Measurements from ENCODE around the gene NOTCH1.

Gene NOTCH1

DNA sequence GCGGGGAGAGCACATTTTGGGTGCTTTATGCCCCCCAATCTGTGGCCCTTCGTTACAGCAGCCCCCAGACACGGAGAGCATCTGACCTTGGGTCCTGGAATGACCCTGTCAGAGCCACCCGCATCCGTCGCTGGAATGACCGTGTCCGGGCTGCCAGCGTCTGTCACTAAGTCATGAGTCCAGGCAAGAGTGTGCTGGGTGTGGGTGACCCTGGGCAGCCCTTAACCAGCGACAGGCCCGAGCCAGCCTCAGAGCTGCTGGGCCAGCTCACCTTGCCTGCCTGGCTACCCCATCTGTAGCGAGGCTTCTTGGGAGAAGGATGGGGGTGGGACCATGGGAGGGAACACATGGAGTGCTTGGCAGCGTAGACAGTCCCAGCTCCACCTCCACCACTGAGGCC is 46.8 kb upstream of the NOTCH1 start:
- H2AFZ ChIP-seq (ENCODE audit: low read depth, low read length, severe bottlenecking): no peak overlapping the region
- H3K79me2 ChIP-seq (ENCODE audit: insufficient read depth, low read length): no peaks in the 10 kb centered on the region
- no peaks in the 10 kb centered on the region for H3K9me3 ChIP-seq (ENCODE audit: insufficient read depth, low read length)
- no peak overlapping the region for H3K4me2 ChIP-seq (ENCODE audit: low read depth, low read length, poor library complexity, severe bottlenecking)
- no peaks in the 10 kb centered on the region for H3K27me3 ChIP-seq (ENCODE audit: low read length)
- no peaks in the 10 kb centered on the region for H3K36me3 ChIP-seq (ENCODE audit: low read length)
- no peaks in the 10 kb centered on the region for H3K9me2 ChIP-seq (replicated peaks; ENCODE audit: insufficient read depth, low read length)
- H4K20me1 ChIP-seq (ENCODE audit: low read depth, low read length): no peaks in the 10 kb centered on the region
- H3K4me3 ChIP-seq (ENCODE audit: insufficient read depth, low read length, poor library complexity, severe bottlenecking): no peak overlapping the region
- TF ChIP-seq, protein P1, sequence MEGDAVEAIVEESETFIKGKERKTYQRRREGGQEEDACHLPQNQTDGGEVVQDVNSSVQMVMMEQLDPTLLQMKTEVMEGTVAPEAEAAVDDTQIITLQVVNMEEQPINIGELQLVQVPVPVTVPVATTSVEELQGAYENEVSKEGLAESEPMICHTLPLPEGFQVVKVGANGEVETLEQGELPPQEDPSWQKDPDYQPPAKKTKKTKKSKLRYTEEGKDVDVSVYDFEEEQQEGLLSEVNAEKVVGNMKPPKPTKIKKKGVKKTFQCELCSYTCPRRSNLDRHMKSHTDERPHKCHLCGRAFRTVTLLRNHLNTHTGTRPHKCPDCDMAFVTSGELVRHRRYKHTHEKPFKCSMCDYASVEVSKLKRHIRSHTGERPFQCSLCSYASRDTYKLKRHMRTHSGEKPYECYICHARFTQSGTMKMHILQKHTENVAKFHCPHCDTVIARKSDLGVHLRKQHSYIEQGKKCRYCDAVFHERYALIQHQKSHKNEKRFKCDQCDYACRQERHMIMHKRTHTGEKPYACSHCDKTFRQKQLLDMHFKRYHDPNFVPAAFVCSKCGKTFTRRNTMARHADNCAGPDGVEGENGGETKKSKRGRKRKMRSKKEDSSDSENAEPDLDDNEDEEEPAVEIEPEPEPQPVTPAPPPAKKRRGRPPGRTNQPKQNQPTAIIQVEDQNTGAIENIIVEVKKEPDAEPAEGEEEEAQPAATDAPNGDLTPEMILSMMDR (IDR thresholded peaks at IDR 0.05; ENCODE audit: insufficient read depth, low read length, poor library complexity, severe bottlenecking): no peak
- no peak for TF ChIP-seq EZH2phosphoT487 (conservative IDR thresholded peaks at IDR 0.05; ENCODE audit: low read length)
- H3K9ac ChIP-seq (ENCODE audit: low read length): no peak overlapping the region
- H3F3A ChIP-seq (ENCODE audit: insufficient read depth): no peaks in the 10 kb centered on the region
- no peak overlapping the region for H3K27ac ChIP-seq (ENCODE audit: low read depth, low read length)

DNA sequence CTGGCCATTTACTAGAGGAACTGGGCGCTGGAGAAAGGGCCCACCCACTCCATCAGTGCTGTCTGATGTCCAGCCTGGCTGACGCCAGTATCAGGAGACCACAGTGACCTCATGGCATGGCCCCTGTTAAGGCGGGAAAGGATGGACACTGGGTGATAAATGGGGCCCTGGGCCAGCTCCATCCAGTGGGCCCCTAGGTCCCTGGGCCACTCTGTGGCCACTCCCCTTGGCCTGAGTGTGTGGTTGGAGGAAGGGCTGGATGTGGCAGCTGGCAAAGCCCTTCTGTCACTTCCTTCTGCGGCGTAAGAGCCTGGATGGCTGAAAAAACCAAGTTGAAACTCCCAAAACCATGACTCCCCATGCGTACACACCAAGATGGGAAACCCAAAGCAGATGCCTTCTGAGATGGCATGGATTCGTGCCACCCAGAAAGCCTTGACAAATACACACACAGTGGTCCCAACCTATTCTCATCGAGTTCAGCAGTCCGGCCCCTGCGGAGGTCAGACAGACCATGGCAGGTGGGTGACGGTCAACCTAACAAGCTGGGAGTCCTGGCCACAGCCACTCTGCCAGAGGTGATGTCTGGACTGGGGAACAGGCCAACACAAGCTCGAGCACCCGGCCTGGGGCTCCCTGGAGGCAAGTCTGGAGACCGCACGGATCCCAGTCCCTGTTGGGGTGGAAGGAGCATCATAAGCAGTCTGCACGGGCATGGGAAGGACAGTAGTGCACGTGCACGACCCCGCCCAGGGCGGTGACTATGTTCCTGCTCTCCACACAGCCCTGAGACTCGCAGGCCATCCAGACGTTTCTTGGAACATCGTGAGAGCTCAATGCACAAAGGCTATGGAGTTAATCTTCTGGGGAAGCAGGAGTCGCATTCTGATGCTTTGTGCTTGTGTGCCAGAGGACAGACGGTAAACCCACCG is 45.2 kb upstream of the NOTCH1 start:
- Histone ChIP-seq H4K20me1 (ENCODE audit: low read depth, low read length) (no peaks in the 10 kb centered on the region), H3K27ac (ENCODE audit: low read depth, low read length) (no peak overlapping the region), H3F3A (ENCODE audit: insufficient read depth) (no peaks in the 10 kb centered on the region), H3K9ac (ENCODE audit: low read length) (no peak overlapping the region), H3K36me3 (ENCODE audit: low read length) (no peaks in the 10 kb centered on the region), H3K79me2 (ENCODE audit: insufficient read depth, low read length) (no peaks in the 10 kb centered on the region), H3K27me3 (ENCODE audit: low read length) (no peaks in the 10 kb centered on the region), H2AFZ (ENCODE audit: low read depth, low read length, severe bottlenecking) (no peak overlapping the region), H3K9me3 (ENCODE audit: insufficient read depth, low read length) (no peaks in the 10 kb centered on the region), H3K4me2 (ENCODE audit: low read depth, low read length, poor library complexity, severe bottlenecking) (no peak overlapping the region), H3K9me2 (replicated peaks; ENCODE audit: insufficient read depth, low read length) (no peaks in the 10 kb centered on the region), H3K4me3 (ENCODE audit: insufficient read depth, low read length, poor library complexity, severe bottlenecking) (no peak overlapping the region)
- TF ChIP-seq, protein P1 (IDR thresholded peaks at IDR 0.05; ENCODE audit: insufficient read depth, low read length, poor library complexity, severe bottlenecking): no peak
- no peak for TF ChIP-seq EZH2phosphoT487 (conservative IDR thresholded peaks at IDR 0.05; ENCODE audit: low read length)

DNA sequence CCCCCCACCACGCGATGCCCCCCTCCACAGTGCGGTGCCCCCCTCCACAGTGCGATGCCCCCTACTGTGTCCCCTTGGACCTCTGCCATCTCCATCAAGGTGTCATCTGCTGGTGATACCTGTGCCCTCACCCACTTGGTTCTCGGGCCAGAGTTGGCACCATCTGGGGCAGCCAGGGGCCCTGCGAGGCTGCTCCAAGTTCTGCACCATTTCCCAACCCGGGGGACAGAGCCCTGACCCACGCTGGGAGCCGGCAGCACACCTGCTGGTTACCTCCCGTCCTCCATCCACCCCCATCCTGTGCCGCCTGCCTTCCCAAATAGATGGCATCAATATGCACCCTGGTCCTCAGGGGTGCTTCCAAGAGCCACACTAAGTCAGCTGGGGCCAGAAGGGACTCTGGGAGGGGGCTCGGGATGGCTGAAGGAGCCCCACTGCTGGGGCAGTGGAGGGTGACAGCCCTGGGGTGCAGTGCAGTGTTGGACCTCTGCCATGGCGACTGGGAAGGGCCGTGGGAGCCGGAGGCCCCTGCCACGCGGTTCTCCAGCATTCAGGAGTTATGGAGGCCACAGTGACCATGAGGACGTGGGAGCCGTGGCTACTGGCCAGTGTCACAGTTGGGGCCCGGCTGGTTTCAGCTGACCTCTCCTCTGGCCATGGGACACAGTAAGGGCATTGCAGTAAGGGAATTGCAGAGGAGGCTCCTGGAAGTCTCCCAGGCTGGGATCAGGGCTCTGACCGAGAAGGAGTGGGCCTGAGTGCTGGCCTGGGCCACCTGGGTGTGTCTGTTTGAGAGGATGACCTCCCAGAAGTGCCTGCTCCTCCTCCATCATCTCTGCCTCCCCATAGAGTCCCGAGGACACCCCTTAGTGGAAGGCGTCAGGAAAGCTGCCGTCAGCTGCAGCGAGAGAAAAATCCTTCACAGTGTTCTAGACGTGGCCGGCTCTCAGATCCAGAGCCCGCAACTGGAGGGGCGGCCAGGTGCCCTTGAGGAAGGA is 44.2 kb upstream of the NOTCH1 start:
- Histone ChIP-seq H3K9ac (ENCODE audit: low read length) (no peak overlapping the region), H3K36me3 (ENCODE audit: low read length) (no peaks in the 10 kb centered on the region), H3K4me2 (ENCODE audit: low read depth, low read length, poor library complexity, severe bottlenecking) (no peak overlapping the region), H3K9me2 (replicated peaks; ENCODE audit: insufficient read depth, low read length) (no peaks in the 10 kb centered on the region), H3K27me3 (ENCODE audit: low read length) (no peaks in the 10 kb centered on the region), H3K79me2 (ENCODE audit: insufficient read depth, low read length) (no peaks in the 10 kb centered on the region), H3F3A (ENCODE audit: insufficient read depth) (no peaks in the 10 kb centered on the region), H2AFZ (ENCODE audit: low read depth, low read length, severe bottlenecking) (no peak overlapping the region), H3K4me3 (ENCODE audit: insufficient read depth, low read length, poor library complexity, severe bottlenecking) (no peak overlapping the region), H4K20me1 (ENCODE audit: low read depth, low read length) (no peaks in the 10 kb centered on the region), H3K9me3 (ENCODE audit: insufficient read depth, low read length) (no peaks in the 10 kb centered on the region), H3K27ac (ENCODE audit: low read depth, low read length) (no peak overlapping the region)
- TF ChIP-seq, protein P1 (IDR thresholded peaks at IDR 0.05; ENCODE audit: insufficient read depth, low read length, poor library complexity, severe bottlenecking): no peak
- no peak for TF ChIP-seq EZH2phosphoT487 (conservative IDR thresholded peaks at IDR 0.05; ENCODE audit: low read length)
